Endothelial cell of umbilical vein (primary cell): ENCODE measurements around the gene ADTRP.

Experiments
- CTCF ChIP-seq, 2 donors: IDR thresholded peaks; 1 replicate in 1 of 2; 2 replicates in 1 of 2; pipeline ENCODE4 v1.5.1; 2011; ENCODE audit warnings: low read length in 2 of 2, mild to moderate bottlenecking in 2 of 2, moderate library complexity in 2 of 2, control low read depth in 1 of 2, inconsistent platforms in 1 of 2, low read depth in 1 of 2; ENCODE audit not compliant: insufficient read depth in 1 of 2; ENCODE audit errors: extremely low read depth in 1 of 2
- EZH2 ChIP-seq: IDR thresholded peaks from 2 replicates; pipeline ENCODE4 v1.6.1; 2012; ENCODE audit warnings: borderline replicate concordance, low read depth, mild to moderate bottlenecking, moderate library complexity, low read length, inconsistent platforms; ENCODE audit not compliant: severe bottlenecking
- JUN ChIP-seq: IDR thresholded peaks from 2 replicates; pipeline ENCODE4 v1.6.1; 2011; ENCODE audit warnings: borderline replicate concordance, low read depth; ENCODE audit not compliant: insufficient read length, insufficient read depth
- MAX ChIP-seq: IDR thresholded peaks from 2 replicates; pipeline ENCODE4 v1.6.1; 2011; ENCODE audit not compliant: insufficient read depth, insufficient read length
- POLR2A ChIP-seq: IDR thresholded peaks from 2 replicates; pipeline ENCODE4 v1.6.1; 2012; ENCODE audit warnings: low read depth, mild to moderate bottlenecking, control low read depth, low read length
- POLR2AphosphoS5 ChIP-seq: IDR thresholded peaks from 2 replicates; pipeline ENCODE4 v1.6.1; 2012; ENCODE audit warnings: low read depth, mild to moderate bottlenecking, control low read depth, low read length, moderate library complexity; ENCODE audit not compliant: insufficient read depth

- TF ChIP-seq POLR2A, result no peak
- TF ChIP-seq CTCF (IDR thresholded peaks at IDR 0.05; ENCODE audit: extremely low read depth in 1 of 2, insufficient read depth in 1 of 2, low read depth in 1 of 2, low read length in 2 of 2), result no peak
- no peak for TF ChIP-seq EZH2
- no peak for TF ChIP-seq MAX
- no peak for TF ChIP-seq POLR2AphosphoS5
- TF ChIP-seq JUN, result no peak
Measured at GRCh38 chr6:11814106-11814505, 35.5 kb upstream of the ADTRP start.
